ENCODE measurements around the gene LRIT3. TPM values are rescaled to one million over a fixed set of nuclear protein-coding genes. Genes with fewer than 3 reads are reported as not detected.
"Not testable (repeated sequence)": the region's sequence is repeated elsewhere in the genome, so short reads cannot be mapped to it uniquely, and the experiment has no call there.

Gene LRIT3
- total RNA-seq, 1 experiment from 2014 or later, result not detected

- no peak for DNase-seq (ENCODE audit: extremely low read depth, low read depth)
These were observed 594 bp downstream of the LRIT3 start for GRCh38 chr4:109848501-109848900.

GRCh38 chr4:109850601-109851000, 2.7 kb downstream of the LRIT3 start:
- DNase-seq (ENCODE audit: extremely low read depth, low read depth), result no peak

GRCh38 chr4:109859426-109860300, 11.8 kb downstream of the LRIT3 start:
- DNase-seq (ENCODE audit: extremely low read depth, low read depth), result not testable (repeated sequence)

GRCh38 chr4:109861271-109861670, 13.4 kb downstream of the LRIT3 start:
- no peak for DNase-seq (ENCODE audit: extremely low read depth, low read depth)

GRCh38 chr4:109861916-109862511, 14.1 kb downstream of the LRIT3 start:
- DNase-seq (ENCODE audit: extremely low read depth, low read depth), result no peak

- DNase-seq (ENCODE audit: extremely low read depth, low read depth), result no peak
These were observed 16.2 kb downstream of the LRIT3 start for GRCh38 chr4:109864134-109864533.

- no peak for DNase-seq (ENCODE audit: extremely low read depth, low read depth)
These were observed 22.2 kb downstream of the LRIT3 start for GRCh38 chr4:109870061-109870460.

GRCh38 chr4:109872065-109872464, 24.2 kb downstream of the LRIT3 start:
- DNase-seq (ENCODE audit: extremely low read depth, low read depth), result no peak

GRCh38 chr4:109872950-109873656, 25.2 kb downstream of the LRIT3 start:
- no peak for DNase-seq (ENCODE audit: extremely low read depth, low read depth)

GRCh38 chr4:109873791-109874514, 26.0 kb downstream of the LRIT3 start:
- DNase-seq (ENCODE audit: extremely low read depth, low read depth), result peak; percentile 4

GRCh38 chr4:109875106-109875505, 27.2 kb downstream of the LRIT3 start:
- DNase-seq (ENCODE audit: extremely low read depth, low read depth), result no peak

- not testable (repeated sequence) for DNase-seq (ENCODE audit: extremely low read depth, low read depth)
These were observed 27.6 kb downstream of the LRIT3 start for GRCh38 chr4:109875553-109875952.

GRCh38 chr4:109876634-109877265, 28.8 kb downstream of the LRIT3 start:
- DNase-seq (ENCODE audit: extremely low read depth, low read depth), result no peak

- DNase-seq (ENCODE audit: extremely low read depth, low read depth), result no peak
These were observed 29.5 kb downstream of the LRIT3 start for GRCh38 chr4:109877400-109877799.

- no peak for DNase-seq (ENCODE audit: extremely low read depth, low read depth)
These were observed 30.4 kb downstream of the LRIT3 start for GRCh38 chr4:109878355-109878754.

GRCh38 chr4:109879081-109879480, 31.2 kb downstream of the LRIT3 start:
- DNase-seq (ENCODE audit: extremely low read depth, low read depth), result no peak

GRCh38 chr4:109879636-109880314, 31.9 kb downstream of the LRIT3 start:
- DNase-seq (ENCODE audit: extremely low read depth, low read depth), result no peak

- DNase-seq (ENCODE audit: extremely low read depth, low read depth), result no peak
These were observed 38.4 kb downstream of the LRIT3 start for GRCh38 chr4:109886303-109886702.

- DNase-seq (ENCODE audit: extremely low read depth, low read depth), result no peak
These were observed 39.2 kb downstream of the LRIT3 start for GRCh38 chr4:109887071-109887470.

- no peak for DNase-seq (ENCODE audit: extremely low read depth, low read depth)
These were observed 42.2 kb downstream of the LRIT3 start for GRCh38 chr4:109890076-109890475.

Measured in NCI-H460 (cell line).